Measurements from ENCODE around the gene CRIP1. TPM values are rescaled to one million over a fixed set of nuclear protein-coding genes. Genes with fewer than 3 reads are reported as not detected.

CRIP1 gene
- total RNA-seq, 2 donors from 2014 or later = 97.1 to 220 TPM

DNA sequence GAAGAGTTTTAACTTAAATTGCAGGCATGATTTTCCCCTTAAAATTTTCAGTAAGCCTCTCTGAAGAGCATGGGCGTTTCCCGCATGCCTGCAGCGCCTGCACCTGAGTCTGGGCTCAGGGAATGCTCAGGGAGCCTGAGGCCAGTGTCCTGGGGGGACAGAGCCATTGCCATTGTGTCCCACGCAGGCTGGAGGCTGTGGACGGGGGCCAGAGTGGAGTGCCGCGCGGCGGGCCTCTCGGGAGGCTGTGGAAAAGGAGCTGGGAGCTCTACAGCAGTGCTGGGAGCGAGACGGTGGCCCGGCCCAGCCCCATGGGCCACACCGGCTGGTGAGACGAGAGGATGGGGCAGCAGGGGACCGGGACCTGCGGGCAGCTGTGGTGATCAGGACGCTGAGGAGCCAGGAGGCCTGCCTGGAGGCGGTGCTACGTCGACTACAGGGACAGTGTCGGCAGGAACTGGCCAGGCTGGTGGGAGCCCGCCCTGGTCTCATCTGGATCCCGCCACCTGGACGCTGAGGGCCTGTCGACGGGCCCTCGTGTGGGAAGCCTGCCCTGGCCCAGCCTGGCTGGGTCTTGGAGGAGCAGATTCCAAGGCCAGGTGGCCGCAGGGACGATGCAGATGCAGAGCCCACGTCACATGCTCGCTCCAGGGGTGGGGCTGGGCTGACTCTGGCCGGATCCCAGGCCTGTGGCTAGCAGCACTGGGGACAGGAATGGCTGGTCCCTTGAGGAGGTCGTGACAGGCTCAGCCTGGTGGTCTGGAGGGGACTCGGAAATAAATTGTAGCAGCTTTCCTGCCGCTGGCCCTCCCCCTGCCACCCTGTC, 12.0 kb downstream of the CRIP1 start:
- Histone ChIP-seq H3K4me1 (no peaks in the 10 kb centered on the region), H3K36me3 (no peaks in the 10 kb centered on the region), H3K9ac (ENCODE audit: low read depth in 2 of 2, low read length in 2 of 2) (no peak overlapping the region), H3K27me3 (no peaks in the 10 kb centered on the region), H3K9me3 (no peaks in the 10 kb centered on the region), H3K4me3 (no peak overlapping the region), H3K27ac (no peak overlapping the region)
- TF ChIP-seq, protein P1, sequence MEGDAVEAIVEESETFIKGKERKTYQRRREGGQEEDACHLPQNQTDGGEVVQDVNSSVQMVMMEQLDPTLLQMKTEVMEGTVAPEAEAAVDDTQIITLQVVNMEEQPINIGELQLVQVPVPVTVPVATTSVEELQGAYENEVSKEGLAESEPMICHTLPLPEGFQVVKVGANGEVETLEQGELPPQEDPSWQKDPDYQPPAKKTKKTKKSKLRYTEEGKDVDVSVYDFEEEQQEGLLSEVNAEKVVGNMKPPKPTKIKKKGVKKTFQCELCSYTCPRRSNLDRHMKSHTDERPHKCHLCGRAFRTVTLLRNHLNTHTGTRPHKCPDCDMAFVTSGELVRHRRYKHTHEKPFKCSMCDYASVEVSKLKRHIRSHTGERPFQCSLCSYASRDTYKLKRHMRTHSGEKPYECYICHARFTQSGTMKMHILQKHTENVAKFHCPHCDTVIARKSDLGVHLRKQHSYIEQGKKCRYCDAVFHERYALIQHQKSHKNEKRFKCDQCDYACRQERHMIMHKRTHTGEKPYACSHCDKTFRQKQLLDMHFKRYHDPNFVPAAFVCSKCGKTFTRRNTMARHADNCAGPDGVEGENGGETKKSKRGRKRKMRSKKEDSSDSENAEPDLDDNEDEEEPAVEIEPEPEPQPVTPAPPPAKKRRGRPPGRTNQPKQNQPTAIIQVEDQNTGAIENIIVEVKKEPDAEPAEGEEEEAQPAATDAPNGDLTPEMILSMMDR (IDR thresholded peaks at IDR 0.05) = no peak
- DNase-seq = no peak
- intact Hi-C loops (cut with DNase I) = no loop called here

- intact Hi-C loops (cut with DNase I) = no loop called here
- Histone ChIP-seq H3K27me3 (no peaks in the 10 kb centered on the region), H3K4me1 (no peaks in the 10 kb centered on the region), H3K9me3 (no peaks in the 10 kb centered on the region), H3K4me3 (no peak overlapping the region), H3K36me3 (no peaks in the 10 kb centered on the region), H3K9ac (ENCODE audit: low read depth in 2 of 2, low read length in 2 of 2) (no peak overlapping the region), H3K27ac (no peak overlapping the region)
- TF ChIP-seq, protein P1 (IDR thresholded peaks at IDR 0.05) = no peak
- DNase-seq = no peak
Measured at GRCh38 chr14:105499256-105500035, 12.8 kb downstream of the CRIP1 start.

- Histone ChIP-seq H3K9me3 (no peaks in the 10 kb centered on the region), H3K4me3 (no peak overlapping the region), H3K4me1 (no peaks in the 10 kb centered on the region), H3K27me3 (no peaks in the 10 kb centered on the region), H3K27ac (no peak overlapping the region), H3K9ac (ENCODE audit: low read depth in 2 of 2, low read length in 2 of 2) (no peak overlapping the region), H3K36me3 (no peaks in the 10 kb centered on the region)
- DNase-seq = no peak
- intact Hi-C loops (cut with DNase I) = no loop called here
- TF ChIP-seq, protein P1 (IDR thresholded peaks at IDR 0.05) = no peak
Measured at GRCh38 chr14:105500036-105500725, 13.5 kb downstream of the CRIP1 start.

GRCh38 chr14:105500726-105501101, 14.0 kb downstream of the CRIP1 start:
- intact Hi-C loops (cut with DNase I) = no loop called here
- H3K27me3 ChIP-seq = no peaks in the 10 kb centered on the region
- H3K4me3 ChIP-seq = no peak overlapping the region
- TF ChIP-seq, protein P1 (IDR thresholded peaks at IDR 0.05) = no peak
- DNase-seq = no peak
- H3K4me1 ChIP-seq = no peaks in the 10 kb centered on the region
- H3K9ac ChIP-seq (ENCODE audit: low read depth in 2 of 2, low read length in 2 of 2) = no peak overlapping the region
- H3K9me3 ChIP-seq = no peaks in the 10 kb centered on the region
- no peaks in the 10 kb centered on the region for H3K36me3 ChIP-seq
- H3K27ac ChIP-seq = no peak overlapping the region

GRCh38 chr14:105501504-105502291, 15.0 kb downstream of the CRIP1 start:
- DNase-seq = no peak
- Histone ChIP-seq H3K36me3 (no peaks in the 10 kb centered on the region), H3K9ac (ENCODE audit: low read depth in 2 of 2, low read length in 2 of 2) (no peak overlapping the region), H3K27me3 (no peaks in the 10 kb centered on the region), H3K9me3 (no peaks in the 10 kb centered on the region), H3K4me3 (no peak overlapping the region), H3K27ac (no peak overlapping the region), H3K4me1 (no peaks in the 10 kb centered on the region)
- intact Hi-C loops (cut with DNase I) = no loop called here
- TF ChIP-seq, protein P1 (IDR thresholded peaks at IDR 0.05) = no peak
